Ramos (cell line): ENCODE results near the gene GRK5.

ENCODE experiments used
- in situ Hi-C: fragments of 300-500 bp; cut with MboI; formaldehyde crosslinking; loops from one replicate; pipeline ENCODE4 v1.14.3; 2022; ENCODE audit warnings: low sequenced_read_pairs; ENCODE audit not compliant: unreplicated experiment

GRK5 gene

DNA sequence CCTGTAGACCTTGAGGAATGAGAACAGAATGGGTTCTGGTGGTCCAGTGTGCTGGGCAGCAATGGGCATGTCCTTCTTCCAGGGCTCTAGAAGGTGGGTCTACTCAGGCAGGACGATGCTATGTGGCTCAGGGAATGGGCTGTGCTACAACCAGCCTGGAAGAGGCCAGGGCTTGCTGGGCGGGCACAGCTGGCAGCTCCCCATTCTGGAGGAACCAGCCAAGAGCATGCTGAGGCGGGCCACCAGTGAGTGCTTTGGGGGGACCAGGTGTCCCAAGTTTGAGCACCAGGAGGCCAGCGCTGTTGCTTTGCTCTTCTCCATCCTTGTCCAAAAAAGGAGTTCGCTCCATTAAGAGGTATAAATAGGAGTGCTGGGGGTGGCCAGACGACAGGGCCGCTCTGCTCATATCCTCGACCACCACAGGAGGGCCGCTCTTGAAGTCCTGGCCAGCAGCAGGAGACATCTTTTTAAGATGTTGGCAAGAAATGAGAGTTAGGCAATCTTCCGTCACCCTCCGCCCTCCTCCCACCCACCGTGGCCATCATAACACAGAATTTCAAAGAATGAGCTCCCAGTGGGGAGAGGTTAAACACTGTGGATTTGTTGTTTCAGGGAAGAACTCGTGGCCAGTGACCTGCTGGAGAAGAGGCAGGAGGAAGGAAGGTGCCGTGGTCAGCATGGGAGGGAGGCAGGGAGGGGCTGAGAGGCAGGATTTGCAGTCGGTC lies 141.3 kb downstream of the GRK5 start:
- in situ Hi-C loops, result no loop called here

- in situ Hi-C loops, result no loop called here
Observed at GRCh38 chr10:119349341-119349740, 142.0 kb downstream of the GRK5 start.

- in situ Hi-C loops, result no loop called here
Observed at GRCh38 chr10:119349937-119350501, 142.6 kb downstream of the GRK5 start.

DNA sequence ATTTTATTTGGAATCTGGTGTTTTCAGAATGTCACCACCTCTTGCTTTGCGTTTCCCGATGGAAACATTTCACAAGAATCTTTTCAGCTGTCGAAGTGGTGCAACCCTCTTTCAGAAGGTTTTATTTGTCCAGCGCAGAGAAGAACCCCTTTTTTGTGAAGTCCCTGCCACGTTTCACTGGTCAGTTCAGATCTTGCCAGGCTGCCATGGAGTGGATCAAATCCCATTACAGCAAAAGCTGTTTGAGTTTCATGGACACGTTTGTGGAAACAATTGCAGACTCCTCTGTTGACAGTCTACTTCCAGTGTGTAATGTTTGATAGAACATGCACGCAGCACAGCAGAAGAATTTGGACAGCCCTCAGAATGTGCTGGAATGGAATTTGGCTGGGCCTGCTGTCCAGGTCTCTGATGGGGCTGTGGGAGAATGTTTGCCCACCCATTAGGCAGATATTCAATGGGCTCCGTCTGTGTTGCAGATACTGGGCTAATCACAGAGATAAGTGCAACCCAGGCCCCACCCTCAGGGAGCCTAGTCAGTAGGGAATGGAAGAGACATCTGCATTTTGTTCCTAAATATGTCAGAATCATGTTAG lies 143.2 kb downstream of the GRK5 start:
- in situ Hi-C loops, result no loop called here

- in situ Hi-C loops, result no loop called here
Observed at GRCh38 chr10:119351189-119351588, 143.8 kb downstream of the GRK5 start.

DNA sequence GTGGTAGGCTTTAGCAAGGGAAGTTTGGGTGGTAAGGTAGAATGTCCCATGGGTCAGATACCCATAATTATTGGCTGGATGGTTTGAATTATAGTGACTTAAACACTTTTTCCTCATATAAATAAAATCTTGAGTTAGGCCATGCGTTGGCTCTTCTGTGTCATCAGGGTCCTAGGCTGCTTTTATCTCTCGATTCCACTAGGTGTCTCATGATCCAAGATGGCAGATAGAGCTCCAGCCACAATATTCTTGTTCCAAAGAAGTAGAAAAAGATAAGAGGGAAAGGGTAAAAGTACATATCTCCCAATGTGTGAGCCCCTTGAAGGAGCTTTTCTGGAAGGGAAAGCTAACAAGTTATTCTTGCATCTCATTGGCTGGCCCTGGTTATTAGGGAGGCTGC lies 144.7 kb downstream of the GRK5 start:
- in situ Hi-C loops, result no loop called here

DNA sequence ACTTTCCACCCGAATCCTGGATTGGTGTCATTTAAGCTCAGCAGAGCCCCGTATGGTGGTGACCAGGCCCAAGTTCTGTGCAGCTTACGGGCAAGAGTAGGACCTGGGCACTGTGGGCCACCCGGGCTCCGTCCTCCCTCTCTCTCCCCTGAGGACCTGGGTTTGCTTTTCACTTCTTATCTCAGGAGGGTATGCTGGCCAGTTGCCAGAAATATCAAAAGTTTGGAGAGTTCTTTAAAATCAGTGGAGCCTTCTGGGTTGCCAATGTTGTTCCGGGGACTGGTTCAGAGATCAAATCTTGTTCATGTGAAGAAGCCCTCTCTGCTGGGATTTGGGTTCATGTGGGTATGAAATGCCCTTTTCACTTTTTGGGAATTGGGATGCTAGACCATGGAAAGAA lies 145.4 kb downstream of the GRK5 start:
- in situ Hi-C loops, result no loop called here

- in situ Hi-C loops, result no loop called here
Observed at GRCh38 chr10:119353421-119353820, 146.1 kb downstream of the GRK5 start.

GRCh38 chr10:119355930-119356329 lies 148.6 kb downstream of the GRK5 start:
- in situ Hi-C loops, result no loop called here

DNA sequence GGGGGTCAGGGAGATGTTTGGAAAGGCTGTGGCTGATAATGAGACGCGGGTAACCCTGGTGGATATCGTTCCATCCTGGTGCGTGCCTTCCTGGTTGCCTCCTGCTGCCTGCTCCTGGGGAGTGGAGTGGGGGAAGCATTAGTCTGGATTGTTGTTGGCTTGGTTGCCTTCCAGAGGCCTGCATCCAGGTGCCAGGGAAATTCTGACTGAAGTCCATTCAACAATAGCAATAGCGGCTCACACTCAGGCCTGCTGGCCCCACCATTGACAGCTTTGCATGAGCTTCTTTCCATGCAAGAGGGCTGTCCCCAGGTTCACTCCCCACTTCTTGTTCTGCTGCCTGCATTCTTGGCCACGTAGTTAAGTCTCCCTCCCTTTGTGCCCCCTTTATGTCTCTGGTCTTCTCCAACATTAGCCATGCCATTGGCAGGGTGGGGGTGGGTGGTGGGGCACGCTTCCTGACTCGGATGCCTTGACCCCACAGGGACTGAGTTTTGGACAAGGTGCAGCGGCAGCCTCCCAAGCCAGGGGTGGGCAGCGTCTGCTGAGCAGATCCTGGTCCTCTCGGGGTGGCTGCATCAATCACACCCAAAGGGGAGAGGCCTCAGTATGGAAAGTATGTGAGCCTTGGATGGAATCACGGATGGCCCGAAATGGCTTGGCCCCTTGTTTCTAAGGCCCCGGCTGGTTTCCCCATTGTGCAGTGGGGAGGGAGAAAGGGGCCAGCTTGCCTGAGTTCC lies 150.2 kb downstream of the GRK5 start:
- in situ Hi-C loops, result no loop called here

GRCh38 chr10:119358152-119358512 lies 150.8 kb downstream of the GRK5 start:
- in situ Hi-C loops, result no loop called here

GRCh38 chr10:119358567-119358966 lies 151.2 kb downstream of the GRK5 start:
- in situ Hi-C loops, result no loop called here

- in situ Hi-C loops, result no loop called here
Observed at GRCh38 chr10:119359025-119359424, 151.7 kb downstream of the GRK5 start.

GRCh38 chr10:119360181-119360921 lies 153.0 kb downstream of the GRK5 start:
- in situ Hi-C loops, result no loop called here

GRCh38 chr10:119361037-119361436 lies 153.7 kb downstream of the GRK5 start:
- in situ Hi-C loops, result no loop called here

DNA sequence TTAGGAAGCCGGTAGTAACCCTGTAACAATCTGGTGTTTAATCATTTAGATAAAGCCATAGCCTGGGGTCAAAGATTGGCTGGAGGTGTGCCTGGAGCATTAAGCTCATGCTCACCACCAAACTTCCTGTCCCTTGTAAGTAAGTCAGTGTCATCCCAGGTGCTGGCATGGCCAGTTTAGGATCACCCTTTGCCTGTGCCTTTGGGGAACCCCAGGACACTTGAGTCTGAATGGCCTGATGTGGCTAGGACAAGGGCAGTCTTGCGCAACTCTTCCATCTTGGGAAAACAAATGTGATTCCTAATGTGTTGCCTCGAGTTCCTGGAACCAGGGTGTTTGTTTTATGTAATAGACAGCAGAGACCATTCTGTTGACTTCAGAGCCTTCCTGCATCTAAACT lies 154.8 kb downstream of the GRK5 start:
- in situ Hi-C loops, result no loop called here

DNA sequence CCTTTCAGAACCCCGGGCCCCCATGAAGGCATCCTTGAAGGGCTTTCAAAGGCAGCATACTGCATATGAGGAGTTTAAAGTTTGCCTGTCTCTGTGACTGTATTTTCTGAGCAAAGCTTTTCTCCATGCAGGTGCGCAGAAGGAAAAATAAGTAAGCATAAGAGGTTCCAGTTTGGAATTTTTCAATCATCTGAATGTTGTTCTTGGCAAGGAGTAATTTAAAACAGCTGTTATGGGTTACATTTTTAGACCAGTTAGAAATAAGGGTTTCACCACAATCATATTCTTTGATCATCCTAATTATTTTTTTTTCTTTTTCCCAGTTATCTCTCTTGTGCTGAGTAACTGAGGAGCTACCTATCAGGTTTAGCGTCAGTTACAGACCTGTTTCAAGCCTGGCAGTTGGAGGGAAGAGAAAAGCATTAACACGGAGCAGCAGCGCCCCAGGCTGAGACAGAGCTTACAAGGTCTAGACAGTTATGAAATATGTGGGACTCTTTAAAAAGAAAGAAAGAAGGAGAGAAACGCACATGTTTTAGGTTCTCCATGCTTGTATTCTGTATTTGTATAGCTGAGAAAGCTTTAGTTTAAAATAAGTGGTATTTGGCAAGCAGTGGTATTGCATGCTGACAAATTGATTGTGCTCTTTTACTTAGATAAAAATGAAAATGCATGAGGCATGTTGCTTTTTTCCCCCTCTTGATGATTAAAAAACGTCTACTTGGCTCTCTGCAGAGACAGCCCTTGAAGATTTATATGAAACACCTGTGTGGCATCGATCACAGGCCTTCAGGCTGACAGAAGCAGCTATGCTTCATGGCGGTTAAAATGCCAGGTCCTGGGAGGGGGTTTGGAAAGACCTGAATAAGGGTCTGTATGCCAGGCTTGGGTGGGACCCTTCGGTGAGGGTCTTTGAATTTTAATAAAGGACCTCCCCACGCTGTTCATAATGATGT lies 157.6 kb downstream of the GRK5 start:
- in situ Hi-C loops, result no loop called here

DNA sequence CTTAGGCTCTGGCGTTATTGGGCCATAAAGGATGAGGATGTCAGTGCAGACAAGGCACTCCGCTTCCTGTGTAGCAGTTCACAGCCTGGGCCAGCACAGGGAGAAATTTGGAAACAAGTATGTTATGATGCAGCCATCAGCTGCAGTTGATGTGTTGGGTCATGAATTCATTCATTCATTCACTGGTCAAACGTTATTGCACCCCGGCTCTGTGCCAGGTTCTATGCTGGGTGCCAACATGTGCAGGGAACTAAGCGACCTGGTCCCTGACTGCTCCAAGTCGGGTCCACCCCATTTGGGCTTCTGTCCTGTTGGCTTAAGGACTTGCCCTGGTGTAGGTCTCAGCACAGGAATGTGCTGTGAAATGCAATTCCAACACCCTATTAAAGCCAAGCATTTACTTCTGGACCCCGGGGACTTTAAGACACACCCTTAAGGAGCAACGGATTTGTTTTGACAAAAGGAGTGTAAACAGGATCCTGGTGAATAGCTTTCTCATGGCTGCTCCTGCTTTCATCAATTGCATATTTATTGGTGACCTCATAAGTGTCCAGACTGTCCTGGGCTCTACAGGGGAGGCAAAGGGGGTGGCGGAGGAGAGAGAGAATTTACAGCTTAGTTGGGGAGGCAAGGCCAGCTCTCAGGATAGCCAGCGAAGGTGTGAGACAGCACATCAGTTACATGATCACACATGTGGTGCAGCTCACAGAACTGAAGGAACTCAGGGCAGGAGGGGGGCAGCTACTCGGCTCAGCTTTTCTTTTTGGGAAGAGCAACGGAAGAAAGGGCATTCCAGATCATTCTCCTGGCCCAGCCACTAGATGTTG lies 158.6 kb downstream of the GRK5 start:
- in situ Hi-C loops, result no loop called here
